ENCODE data around the gene ACTG1.

GRCh38 chr17:81556863-81557262 is 44.3 kb upstream of the ACTG1 start:
- no peak for TF ChIP-seq CTCF (IDR thresholded peaks at IDR 0.05)
- no peak for TF ChIP-seq POLR2A (IDR thresholded peaks at IDR 0.05)

Data from Peyer's patch (tissue), 4 donors.